HG03066 (cell line): ENCODE data around the gene SMG1.
"Not testable (repeated sequence)": the region's sequence is repeated elsewhere in the genome, so short reads cannot be mapped to it uniquely, and the experiment has no call there.

Experiments used
- ATAC-seq: cut with Tn5 transposase; IDR thresholded peaks from one replicate; pipeline ENCODE4 v1.9.1; 2021; ENCODE audit warnings: low read depth; ENCODE audit not compliant: unreplicated experiment

Gene SMG1

GRCh38 chr16:18862891-18863290 lies 63.3 kb downstream of the SMG1 start:
- not testable (repeated sequence) for ATAC-seq

GRCh38 chr16:18855196-18855595 lies 71.0 kb downstream of the SMG1 start:
- ATAC-seq = no peak

- no peak for ATAC-seq
These were observed 72.5 kb downstream of the SMG1 start for GRCh38 chr16:18853694-18854093.

GRCh38 chr16:18852647-18853046 lies 73.6 kb downstream of the SMG1 start:
- ATAC-seq = no peak

GRCh38 chr16:18846416-18846815 lies 79.8 kb downstream of the SMG1 start:
- no peak for ATAC-seq

- ATAC-seq = no peak
These were observed 83.6 kb downstream of the SMG1 start for GRCh38 chr16:18842565-18842964.

- ATAC-seq = no peak
These were observed 84.2 kb downstream of the SMG1 start for GRCh38 chr16:18841833-18842525.

- no peak for ATAC-seq
These were observed 86.7 kb downstream of the SMG1 start for GRCh38 chr16:18839555-18839954.

- ATAC-seq = no peak
These were observed 89.5 kb downstream of the SMG1 start for GRCh38 chr16:18836702-18837101.

- no peak for ATAC-seq
These were observed 91.3 kb downstream of the SMG1 start for GRCh38 chr16:18834864-18835263.

- ATAC-seq = no peak
These were observed 92.3 kb downstream of the SMG1 start for GRCh38 chr16:18833707-18834505.

- no peak for ATAC-seq
These were observed 93.6 kb downstream of the SMG1 start for GRCh38 chr16:18832613-18833012.

- ATAC-seq = no peak
These were observed 94.2 kb downstream of the SMG1 start for GRCh38 chr16:18832006-18832405.

- ATAC-seq = no peak
These were observed 97.0 kb downstream of the SMG1 start for GRCh38 chr16:18829251-18829650.

- no peak for ATAC-seq
These were observed 98.3 kb downstream of the SMG1 start for GRCh38 chr16:18827890-18828289.

- ATAC-seq = no peak
These were observed 109.9 kb downstream of the SMG1 start for GRCh38 chr16:18816286-18816685.

GRCh38 chr16:18811925-18812324 lies 114.3 kb downstream of the SMG1 start:
- no peak for ATAC-seq

- ATAC-seq = no peak
These were observed 117.0 kb downstream of the SMG1 start for GRCh38 chr16:18809165-18809564.

GRCh38 chr16:18805257-18805773 lies 120.9 kb downstream of the SMG1 start:
- no peak for ATAC-seq

GRCh38 chr16:18804540-18804939 lies 121.7 kb downstream of the SMG1 start:
- ATAC-seq = no peak

GRCh38 chr16:18803569-18804462 lies 122.4 kb downstream of the SMG1 start:
- no peak for ATAC-seq
